NCI-H146 treated with DMSO at 0.1 percent for 48 hours (cell line): ENCODE measurements around the gene UBAP1L.
"Not testable (repeated sequence)": the region's sequence is repeated elsewhere in the genome, so short reads cannot be mapped to it uniquely, and the experiment has no call there.

ENCODE experiments used
- DNase-seq: peaks from one replicate; lab custom pipeline; 2025; ENCODE audit not compliant: unreplicated experiment; lab: John Stamatoyannopoulos, UW

UBAP1L gene

DNA sequence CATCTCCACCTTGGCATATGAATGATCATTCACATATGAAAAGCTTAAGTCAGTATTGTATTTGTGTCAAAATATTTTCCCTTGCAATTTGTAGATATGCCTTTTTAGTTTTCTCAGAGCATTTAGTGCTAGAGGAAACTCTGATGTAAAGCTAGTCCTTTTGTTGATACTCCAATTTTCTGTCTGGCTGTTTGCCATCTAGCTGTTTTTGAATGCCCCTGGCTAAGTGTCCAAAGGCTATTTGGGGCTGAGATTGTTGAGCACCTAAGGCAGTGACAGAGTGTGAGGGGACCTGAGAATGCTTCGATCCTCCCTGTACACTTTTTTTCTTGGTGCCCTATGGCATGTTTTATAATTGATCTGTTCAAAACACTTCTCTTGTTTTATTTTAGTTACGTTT lies 66.8 kb downstream of the UBAP1L start:
- no peak for DNase-seq

DNA sequence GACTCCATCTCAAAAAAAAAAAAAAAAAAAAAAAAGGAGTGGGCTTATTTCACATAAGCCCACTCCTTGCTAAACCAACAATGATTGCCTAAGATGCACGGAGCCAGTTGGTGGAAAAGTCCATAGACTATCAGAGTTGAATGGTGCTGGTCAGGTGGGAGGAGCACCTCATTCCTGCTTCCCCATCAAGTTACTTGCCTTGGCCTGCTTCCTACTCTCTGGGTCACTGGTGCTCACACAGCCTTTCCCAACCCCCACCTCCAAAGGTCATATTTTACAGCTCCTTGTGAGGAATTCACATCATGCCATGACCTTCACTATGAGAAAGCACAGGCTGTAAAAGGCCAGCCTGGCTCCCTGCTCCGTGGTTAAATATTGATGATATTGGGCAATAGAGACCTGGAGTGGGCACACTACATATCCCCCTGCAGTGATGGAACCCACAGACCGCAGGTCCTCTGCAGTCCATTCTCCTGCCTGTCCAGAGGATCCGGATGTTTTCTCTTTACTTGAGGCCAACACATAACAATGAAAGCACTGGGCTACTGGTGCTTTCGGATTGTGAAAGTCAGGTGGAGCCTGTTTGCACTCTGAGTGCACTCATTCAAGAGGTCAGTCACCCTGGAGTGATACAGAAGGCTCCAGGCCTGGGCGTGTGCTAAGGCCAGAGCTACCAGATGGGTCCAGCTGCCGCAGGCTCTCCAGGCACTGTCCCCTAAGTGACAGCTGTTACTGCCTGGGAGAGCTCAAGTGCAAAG lies 70.1 kb downstream of the UBAP1L start, which contains the start of gene SLC51B:
TSS of gene SLC51B (plus strand) at position 664 of the 758 bp plus-strand sequence. CDS start 4,618 bp downstream, outside the sequence.
- peak; percentile 79 for DNase-seq

DNA sequence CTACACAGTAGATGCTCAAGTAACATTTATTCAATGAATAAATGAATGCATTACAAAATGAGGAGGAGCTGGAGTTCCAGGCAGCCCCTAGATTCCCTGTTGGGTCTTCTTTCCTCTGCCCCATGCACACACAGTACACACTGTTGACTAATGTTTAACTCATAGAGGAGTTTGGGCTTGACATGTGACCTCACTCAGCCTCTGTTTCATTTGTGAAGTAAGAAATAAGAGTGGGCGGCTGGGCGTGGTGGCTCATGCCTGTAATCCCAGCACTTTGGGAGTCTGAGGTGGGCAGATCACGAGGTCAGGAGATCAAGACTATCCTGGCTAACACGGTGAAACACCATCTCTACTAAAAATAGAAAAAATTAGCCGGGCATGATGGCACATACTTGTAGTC lies 70.8 kb downstream of the UBAP1L start:
- DNase-seq, result not testable (repeated sequence)

DNA sequence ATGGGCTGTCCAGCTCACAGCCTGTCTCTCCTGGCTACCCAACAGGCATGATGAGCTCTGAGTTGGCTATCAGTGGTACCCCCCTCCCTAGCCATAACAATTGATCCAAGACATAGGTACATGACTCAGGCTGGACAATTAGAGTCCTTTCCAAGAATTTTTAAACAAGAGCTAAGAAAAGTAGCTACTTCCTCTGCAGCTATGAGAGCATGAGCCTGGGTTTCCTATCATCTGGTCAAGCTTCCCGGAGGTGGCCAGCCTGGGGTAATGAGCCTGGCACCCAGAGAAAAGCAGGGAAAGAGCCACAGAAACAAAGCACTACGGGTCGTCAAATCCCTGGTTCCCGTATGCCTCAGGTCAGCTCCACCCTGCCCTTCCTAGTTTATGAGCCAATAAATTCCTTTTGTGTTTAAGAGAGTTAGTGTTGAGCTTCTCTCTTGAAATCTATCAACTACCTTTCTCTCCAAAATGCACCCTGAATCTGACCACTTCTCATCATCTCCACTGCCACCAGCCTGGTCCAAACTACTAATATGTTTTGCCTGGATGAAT lies 72.1 kb downstream of the UBAP1L start:
- no peak for DNase-seq
